Measurements from ENCODE around the gene MPO. TPM values are rescaled to one million over a fixed set of nuclear protein-coding genes. Genes with fewer than 3 reads are reported as not detected.

Gene MPO
- total RNA-seq, 1 donor from 2014 or later, result not detected

DNA sequence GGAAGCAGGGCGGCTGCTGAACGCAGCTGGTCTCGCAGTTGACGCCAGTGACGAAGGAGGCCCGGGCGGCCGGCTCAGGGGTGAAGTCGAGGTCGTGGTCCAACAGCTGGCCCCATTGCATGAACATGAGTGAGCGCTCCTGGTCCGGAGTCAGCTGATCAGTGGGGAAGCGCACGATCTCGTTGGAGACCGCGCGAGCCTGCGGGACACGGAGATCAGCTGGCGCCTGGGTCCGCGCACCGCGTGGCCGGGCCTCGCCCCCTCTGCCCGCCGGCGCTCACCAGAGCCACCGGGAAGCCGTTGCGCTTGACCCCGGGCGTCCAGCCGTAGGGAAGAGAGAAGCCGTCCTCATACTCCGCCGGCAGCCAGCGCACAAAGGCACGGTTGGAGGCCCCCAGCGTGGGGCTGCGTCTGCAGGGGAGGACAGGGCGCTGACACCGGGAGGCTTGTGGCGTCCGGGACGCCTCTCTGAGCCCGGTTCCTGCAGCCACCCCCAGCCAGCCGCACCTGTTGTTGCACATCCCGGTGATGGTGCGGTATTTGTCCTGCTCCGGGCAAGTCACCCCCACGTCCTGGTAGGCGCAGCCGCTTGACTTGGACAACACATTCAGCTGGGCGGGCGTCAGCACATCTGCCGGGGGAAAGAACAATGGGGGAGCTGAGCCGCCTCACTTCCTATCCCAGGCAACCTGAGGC, 1.6 kb downstream of the MPO start:
- DNase-seq, result no peak

DNA sequence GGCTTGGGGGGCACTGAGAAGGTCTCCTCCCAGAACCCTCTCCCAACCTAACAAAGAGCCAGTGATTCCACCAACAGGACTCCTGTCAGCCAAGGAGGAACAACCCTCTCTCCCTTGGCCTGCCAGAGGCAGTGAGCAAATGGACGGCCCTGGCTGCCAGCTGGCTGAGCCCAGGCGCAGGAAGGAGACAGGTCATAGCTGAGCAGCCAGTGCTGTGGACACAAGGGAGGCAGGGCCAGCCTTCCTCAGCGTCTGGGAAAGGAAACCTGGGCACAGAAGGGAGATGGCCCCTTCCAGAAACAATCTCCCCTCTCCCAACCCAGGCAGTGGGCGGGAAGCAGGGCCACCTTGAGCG, 2.1 kb downstream of the MPO start:
- no peak for DNase-seq

DNA sequence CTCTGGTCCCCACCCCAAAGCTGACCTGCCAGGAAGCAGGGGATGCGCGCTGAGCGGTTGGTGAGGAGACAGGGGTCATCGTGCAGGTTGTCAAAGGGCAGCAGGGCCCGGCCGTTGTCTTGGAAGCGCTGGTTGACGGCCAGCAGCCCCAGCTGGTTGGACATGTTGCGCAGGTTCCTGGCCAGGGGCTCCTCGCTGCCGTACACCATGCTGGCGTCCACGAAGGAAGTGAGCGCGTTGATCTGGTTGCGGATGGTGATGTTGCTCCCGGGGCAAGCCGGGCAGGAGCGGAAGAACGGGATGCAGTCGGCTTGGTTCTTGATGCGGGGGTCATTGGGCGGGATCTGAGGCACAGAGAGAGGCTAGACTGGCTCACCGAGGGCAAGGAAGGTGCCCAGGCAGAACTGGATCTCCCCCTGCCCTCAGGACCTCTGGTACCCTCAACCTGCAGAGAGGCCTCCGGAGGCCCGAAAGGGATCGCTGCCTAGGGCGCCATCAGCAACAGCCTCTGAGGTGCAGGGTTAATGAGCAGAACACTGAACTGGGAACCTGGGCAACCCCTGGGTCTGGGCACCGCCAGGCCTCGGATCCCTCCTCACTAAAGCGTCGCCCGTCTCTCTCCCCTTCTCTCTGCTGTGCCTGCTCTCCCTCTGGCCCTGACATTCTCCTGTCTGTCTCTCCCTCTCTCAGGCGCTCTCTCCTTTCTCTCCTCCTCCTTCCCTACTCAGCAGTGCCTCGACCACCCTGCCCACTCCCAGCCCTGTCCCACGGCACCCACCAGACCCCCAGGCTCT, 2.7 kb downstream of the MPO start:
- no peak for DNase-seq

DNA sequence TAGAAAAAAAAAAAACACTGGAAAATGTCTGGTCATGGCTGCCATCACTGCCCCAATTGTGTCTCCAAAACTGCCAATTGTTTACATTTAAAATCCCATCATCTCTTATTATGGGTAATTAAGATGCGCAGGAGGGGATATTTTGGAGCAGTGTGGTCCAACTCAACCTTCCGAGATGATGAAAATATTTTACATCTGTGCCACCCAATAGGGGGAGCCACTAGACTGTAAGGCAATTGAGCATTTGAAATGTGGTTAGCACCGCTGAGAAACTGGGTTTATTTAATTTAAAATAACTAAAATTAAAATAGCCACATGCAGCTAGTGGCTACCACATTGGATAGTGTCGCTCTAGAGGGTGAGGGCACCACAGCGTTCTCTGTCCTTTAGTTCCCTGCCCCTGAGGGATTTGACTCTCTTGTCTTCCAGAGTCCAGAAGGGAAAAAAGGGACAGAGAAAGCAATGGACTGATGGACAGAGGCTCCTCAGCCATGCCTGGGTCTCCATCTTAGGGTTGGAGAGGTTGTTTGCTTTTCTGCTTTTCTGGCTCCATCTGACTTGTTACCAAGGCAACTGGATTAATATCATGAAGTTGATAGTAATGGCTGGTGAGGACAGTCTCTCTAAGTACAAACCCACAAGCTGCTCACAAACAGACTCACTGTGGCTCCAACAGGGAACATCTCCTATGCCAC, 3.5 kb downstream of the MPO start:
- DNase-seq, result no peak

DNA sequence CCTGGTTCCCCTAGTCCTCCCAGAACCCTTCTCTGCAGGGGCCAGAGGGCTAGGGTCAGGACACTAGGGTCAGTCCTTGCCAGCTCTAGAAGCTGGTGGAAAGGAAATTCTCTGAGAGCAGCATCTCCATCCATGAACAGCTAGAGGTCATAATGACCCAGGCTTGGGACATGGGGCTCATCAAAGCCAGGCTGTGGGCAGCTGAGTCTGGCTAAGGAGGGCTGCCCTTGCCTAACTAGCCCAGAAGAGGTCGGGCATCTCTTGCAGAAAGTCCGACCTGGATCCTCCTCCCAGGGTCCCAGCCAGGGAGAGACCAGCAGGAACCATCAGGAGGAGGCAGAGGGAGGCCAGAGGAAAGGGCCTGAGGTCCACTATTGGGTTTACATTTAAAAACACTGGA, 4.3 kb downstream of the MPO start:
- DNase-seq, result no peak

DNA sequence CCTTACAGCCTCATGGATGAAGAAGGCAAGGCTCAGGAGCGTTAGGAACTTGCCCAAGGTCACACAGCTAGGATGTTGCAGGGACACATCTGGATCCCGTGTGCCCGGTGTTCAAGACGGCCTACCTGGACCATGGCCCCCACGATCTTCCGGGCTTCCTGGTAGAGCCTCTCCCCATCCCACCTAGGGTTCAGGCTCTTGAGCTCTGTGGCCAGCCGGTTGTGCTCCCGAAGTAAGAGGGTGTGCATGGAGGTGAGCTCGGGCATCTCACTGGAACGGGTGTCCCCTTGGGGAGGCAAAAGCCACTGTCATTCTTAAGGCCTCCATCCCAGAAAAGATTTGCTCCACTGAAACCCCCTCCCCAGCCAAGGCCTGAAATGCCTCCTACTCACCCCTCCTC, 5.3 kb downstream of the MPO start:
- DNase-seq, result no peak

DNA sequence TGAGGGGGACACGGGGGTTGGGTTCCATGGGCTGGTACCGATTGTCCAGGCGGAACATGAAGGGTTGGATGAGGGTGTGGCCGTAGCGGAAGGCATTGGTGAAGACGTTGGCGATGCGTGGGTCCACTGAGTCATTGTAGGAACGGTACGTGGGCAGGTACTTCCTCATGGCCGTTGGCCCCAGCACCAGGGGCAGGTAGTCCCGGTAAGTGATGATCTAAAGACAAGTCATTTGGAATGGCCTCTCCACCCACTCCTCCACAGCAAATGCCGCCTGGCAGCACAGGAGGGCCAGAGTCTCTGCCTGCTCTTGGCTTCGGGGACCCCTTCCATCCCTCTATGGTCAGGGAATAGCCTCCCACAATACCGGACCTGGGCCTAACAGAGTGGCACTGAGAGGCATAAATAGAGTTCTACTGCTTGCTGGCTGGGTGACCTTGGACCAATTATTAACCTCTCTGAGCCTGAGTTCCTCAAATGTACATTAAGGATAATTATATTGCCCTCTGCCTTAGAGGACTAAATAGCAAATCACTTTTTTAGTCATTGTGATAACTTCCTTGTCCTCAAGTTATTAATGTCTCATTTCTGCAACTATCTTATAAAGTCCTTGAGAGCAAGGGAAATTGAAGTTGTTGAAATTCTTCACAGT, 7.2 kb downstream of the MPO start:
- DNase-seq, result no peak

DNA sequence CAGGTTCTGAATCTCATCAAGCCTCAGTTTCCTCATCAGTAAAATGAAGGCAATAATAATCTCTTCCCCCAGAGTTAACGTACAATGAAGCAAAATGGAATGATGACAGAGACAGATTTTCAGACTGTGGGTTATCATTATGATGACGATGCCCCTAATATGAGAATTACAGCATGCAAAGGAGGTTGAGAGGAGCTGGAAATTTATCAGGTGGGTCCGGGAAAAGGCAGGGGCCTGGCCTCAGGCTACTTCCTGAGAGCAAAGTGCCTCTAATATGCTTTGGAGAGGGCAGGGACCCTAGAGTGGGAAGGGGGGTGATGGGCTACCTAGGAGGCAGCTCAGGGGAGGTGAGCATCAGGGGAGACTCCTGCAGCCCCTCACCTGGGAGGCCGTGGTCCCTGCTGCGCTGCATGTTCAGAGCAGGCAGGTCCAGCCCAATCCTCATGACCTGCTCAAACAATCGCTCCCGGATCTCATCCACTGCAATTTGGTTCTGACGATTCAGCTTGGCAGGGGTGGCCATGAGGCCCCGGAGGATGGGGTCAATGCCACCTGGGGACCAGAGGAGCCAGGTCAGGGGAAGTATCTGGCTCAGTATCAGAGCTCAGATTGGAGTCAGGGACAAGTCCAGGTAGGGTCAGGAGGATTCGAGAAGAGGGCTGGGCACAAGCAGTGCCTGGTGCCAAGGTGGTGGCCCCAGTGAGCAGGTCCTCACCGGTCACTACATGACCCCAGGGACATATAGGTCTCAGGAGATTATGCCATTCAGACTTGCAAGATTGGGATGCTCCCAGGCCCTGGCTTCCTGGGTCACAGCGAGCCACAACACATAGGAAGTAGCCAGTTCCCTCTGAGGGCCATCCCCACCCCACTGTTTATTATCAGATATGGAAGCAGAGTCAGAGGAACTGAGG, 8.1 kb downstream of the MPO start:
- DNase-seq, result no peak

DNA sequence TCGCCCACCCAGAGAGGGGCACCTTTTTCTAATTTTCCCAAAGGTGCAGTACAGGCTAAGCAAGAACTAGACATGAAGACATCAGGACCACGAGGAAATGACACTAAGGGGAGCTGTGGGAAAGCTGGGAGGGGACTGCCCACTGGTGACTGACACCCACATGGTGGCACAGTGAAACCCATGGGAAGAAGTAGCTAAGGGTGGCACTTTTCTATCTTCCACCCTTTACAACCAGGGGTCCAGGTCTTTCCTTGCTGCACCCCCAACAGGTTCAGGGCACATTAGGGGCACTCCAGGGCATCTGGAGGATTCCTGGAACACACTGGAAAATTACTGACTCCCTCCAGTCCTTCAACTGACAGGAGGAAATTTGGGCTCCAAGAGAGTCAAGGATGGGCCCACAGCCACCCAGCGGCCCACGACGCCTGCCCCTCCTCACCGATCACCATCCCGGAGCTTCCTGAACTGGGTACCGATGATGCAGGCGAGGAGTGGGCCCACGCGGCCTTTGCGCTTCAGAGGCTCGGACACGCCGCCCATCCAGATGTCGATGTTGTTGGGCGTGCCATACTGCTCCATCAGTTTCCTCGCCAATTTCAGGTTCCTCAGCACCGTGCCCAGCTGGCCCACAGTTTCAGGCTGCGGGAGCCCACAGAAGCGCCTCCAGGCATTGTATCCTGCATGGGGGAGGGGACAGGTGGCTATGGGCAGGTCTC, 9.4 kb downstream of the MPO start:
- DNase-seq, result no peak

DNA sequence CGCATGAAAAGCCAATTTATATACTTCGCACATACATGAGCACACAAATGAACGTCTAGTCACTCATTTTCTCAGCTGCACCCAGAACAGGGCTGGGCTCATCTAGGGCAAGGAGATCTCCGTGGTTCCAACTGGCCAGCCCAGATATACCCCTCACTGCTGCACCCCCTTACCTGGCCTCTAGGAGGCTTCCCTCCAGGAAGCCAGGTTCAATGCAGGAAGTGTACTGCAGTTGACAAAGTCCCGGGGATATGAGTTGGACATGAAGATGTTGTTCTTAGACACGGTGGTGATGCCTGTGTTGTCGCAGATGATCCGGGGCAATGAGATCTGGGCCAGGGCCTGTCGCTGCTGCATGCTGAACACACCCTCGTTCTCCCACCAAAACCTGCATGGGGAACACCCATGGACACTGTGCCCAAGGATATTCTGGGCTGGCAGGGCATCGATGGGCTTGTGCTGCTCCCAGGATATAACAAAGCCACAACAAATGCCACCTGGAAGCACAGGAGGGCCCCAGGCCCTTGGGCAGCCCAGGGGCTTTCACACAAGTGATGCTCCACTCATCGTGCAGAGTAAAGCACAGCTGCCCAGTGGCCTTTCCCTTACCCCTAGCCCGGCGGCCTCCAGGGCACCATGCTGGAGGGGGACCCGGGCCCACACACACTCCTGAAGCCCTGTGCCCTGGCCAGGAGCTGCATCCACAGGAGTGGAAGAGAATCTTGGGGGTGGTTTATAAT, 10.1 kb downstream of the MPO start:
- DNase-seq, result no peak

DNA sequence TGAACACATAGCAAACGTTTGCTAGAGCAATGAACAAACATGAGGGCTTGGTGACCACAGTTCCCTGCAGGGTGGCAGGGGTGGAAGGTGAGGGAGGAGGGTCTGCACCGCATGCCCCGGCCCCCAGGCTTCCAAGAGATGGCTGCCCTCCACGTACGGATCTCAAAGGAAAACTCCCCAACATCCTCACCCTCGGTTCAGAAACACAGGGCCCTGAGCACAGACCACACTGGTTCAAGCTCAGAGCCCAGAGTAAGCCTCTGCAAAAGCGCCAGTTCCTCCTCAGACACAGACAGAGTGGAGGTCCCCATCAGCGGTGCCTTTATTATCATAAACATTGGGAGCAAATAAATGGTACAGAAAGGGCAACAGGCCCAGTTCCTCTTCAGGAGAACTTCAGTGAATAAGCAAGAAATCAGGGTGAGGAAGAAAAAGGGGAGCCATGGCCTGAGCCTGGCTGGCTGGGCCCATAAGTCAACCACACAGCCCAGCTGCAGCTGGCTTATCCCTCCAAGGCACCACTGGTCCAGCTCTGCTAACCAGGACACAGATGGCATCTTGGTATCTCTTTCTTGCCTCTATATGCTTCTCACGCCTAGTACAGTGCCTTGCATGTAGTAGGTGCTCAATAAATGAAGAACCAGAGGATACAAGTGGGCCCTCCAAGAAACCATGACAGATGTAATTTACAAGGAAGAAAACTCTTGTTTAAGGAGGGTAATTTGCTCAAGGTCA, 11.0 kb downstream of the MPO start:
- no peak for DNase-seq

DNA sequence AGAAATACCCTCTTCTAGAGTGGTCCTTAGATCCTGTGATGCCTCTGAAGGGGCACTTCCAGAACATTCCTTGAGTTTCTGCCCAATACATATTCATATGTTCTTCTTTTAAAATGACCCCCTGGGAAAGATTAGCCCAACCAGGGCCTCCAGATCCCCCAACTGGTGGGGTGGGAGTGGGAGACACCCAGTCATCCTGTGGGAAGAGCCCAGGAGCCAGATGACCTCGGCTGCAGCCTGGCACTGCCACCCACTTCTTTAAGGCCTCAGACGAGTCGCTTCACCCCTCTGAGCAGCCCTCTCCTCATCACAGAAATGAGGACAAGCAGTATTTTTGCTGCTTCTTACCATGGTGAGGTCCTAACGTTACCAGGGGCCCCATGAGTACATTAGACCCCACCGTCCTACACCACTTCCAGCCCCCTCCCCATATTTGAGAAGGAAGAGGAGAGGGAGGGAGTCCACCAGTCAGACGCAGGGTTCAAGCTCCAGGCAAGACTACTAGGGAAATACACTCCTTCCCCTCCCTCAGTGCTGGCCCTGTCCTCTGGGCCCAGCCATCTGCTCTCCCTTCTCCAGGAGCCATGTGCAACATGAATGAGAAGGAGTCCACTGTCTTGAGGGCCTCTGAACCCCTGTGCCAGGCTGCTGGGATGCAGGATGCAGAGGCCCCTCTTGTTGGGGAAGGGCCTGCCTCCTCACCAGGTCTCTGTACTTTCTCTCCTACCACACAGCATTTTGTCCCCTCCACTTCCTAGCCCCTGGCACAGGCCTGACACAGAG, 11.8 kb downstream of the MPO start:
- DNase-seq, result no peak

DNA sequence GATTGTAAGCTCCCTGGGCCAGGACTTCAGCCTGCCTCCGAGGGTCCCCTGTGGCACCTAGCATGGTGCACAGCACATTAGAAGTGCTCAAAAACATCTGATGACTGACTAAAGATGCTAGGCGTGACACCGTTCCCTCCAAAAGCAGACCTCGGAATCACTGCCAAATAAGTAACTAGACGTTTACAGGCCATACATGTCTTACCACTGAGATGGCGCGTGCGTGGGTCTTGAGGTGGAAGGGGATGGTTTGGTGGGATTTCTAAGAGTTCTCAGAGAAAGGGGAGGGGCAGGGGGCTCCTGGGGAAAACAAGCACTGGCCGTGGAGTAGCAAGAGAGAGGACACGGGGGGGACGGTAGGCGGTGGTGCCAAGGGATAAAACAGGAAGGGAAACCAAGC, 12.4 kb downstream of the MPO start:
- no peak for DNase-seq

DNA sequence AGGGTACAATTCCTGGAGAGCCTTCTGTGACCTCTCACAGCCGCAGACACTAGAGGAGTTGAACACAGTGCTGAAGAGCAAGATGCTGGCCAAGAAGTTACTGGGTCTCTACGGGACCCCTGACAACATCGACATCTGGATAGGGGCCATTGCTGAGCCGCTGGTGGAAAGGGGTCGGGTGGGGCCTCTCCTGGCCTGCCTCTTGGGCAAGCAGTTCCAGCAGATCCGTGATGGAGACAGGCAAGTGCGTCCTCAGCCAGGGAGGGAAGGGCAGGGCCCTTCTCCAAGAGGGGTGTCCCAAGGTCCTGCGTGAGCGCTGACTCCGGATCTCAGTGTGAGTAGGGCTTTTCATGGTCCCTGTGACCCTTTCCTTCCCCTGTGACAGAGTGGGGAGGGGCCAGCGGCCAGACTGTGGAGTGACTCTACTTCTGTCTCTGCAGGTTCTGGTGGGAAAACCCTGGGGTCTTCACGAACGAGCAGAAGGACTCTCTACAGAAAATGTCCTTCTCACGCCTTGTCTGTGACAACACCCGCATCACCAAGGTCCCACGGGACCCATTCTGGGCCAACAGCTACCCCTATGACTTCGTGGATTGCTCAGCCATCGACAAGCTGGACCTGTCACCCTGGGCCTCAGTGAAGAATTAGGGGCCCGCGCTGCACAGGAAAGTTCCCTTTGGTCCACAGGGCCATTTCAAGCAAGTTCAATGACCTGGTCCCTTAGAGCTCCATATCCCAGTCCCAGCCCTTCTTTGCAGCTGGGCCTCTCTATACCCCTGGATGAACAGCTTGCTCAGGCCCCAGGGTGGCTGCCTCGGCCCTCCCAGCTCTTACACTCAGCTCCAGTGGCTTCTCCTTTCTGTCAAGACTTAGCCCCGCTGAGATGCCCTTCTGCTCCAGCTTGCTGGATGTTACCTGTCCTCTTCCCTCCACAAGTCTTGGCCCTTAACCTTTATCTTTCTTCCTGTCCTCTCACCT, 13.1 kb downstream of the MPO start:
- DNase-seq, result no peak

DNA sequence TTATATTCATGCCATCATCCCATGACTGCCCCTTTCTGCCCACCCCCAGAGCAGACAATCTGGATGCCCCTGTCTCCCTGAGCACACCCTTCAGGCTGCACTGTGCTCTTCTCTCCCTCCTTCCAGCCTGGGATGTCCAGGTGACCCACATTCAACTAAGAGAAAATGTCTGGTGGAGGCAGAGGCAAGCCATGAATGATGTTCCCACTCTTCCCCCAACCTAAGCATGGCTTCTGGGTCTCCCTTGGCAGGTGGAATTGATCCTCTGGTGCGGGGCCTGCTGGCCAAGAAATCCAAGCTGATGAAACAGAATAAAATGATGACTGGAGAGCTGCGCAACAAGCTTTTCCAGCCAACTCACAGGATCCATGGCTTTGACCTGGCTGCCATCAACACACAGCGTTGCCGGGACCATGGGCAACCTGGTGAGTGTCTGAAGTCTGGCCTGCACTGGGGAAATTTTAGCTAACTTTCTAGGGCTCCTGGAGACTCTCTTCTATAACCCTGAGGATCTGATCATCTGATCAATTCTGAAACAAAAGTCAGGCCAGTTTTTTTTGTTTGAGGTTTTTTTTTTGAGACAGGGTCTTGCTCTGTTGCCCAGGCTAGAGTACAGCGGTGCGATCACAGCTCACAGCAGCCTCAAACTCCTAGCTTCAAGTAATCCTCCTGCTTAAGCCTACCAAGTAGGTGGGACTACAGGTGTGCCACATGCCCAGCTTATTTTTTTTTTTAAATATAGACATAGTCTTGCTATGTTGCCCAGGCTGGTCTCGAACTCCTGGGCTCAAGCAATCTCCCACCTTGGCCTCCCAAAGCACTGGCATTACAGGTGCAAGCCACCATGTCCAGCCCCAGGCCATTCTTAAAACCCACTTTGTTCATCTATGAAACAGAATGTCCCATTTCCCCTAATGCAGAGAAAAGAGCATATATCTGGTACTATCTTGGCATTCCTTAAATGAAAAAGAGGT, 14.5 kb downstream of the MPO start:
- no peak for DNase-seq

DNA sequence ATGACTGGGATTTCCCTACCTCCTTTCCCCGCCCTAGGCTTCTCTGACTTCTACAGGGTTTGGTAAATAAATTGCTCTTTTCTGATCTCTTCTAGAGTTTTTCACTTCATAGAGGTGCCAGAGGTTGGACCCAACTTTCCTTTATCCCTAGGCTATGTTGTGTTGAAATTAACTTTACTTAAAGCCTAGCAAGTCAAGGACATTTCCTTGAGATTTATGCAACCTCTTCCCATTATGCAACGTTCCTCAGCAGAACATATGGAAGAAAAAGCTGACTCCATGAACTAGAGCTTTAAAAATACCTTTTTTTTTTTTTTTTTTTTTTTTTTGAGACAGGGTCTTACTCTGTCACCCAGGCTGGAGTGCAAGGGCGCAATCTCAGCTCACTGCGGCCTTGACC, 15.5 kb downstream of the MPO start:
- DNase-seq, result no peak
